Measurements from ENCODE around the gene ACSM5.
"Not testable (repeated sequence)": the region's sequence is repeated elsewhere in the genome, so short reads cannot be mapped to it uniquely, and the experiment has no call there.

Gene ACSM5

DNA sequence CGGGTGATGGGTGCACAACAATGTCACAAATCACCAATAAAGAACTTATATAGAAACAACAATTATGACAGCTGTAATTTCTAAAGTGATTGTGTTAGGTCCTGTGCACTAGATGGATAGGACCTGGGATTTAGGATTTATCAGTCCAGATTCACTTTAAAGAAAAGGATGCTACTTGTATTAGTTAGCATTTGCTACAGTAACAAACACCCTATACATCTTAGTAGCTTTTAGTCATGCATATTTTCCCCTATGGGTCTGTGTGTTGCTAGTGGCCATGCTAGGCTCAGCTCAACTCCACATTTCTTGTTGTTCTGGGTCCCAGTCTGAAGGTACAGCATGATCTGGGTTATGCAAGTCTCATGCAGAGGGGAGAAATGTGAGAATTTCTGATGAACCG is 49.9 kb downstream of the ACSM5 start:
- DNase-seq, result not testable (repeated sequence)

DNA sequence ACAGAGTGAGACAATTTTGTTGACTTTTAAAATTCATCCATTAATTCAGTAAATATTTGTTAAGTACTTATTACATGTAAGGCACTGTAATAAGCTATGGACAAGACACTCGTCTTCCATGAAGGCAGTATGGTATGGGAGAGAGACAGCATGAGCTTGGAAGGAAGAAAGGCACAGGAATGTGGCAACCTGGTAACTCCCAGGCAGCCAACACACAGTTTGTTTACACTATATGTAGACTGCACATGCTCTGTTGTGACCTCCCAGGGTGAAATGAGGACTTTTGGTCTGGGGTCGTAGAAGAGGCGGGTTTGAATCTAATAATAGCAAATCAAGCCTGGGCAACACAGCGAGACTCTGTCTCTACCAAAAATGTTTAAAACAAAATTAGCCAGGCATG is 51.0 kb downstream of the ACSM5 start:
- DNase-seq, result not testable (repeated sequence)

DNA sequence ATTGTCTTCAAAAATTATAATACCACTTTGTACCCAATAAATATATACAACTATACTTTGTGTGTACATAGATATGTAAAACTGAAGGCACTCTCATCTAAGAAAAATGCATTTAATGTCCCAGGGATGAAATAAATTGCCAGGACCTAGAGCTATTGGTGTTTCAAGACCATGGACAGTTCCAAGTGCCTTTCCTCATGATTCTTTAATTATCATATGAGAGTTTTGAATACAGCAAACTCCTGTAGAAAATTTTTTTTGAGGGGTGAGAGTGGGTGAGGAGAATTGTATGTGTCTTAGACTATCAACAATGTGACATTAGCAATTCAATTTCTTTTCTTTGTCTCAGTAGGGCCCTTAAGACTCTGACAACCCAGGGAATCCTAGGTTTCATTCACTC is 59.6 kb downstream of the ACSM5 start:
- not testable (repeated sequence) for DNase-seq

DNA sequence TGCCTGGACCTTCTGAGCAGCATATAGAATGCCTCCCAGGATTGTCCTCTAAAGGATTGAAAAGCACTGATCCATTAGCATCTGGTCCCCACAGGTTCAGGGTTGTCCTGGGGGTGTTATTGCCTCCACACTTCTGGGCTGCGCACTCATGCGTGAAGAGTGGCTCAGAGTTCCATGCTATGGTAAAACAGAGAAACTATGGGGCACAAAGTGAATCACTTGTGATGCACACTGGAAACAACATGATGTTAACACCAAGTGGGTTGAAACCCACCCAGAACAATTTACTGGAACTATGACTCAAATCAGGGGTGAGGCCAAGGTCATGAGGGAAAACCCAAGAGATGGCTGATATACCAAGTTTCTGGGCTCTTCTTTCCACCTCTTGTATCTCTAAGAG is 60.6 kb downstream of the ACSM5 start:
- DNase-seq, result not testable (repeated sequence)

DNA sequence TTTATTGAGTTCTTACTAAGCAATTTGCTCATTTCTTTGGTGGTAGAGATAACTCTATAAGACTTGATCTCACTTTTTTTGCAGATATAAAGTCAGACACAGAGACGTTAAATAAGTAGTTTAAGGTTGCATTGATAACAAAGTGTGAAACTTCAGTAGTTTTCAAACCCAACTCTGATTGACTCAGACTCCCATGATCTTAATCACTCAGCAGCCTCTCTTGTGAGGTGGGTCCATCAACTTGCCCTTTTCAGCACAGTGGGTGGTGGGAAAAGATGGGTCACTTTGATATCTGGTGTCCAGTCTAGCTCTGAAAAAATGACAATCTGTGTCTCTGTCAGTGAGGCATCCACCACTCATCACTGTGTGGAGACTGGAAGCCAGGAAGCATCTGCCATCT is 61.4 kb downstream of the ACSM5 start:
- not testable (repeated sequence) for DNase-seq

DNA sequence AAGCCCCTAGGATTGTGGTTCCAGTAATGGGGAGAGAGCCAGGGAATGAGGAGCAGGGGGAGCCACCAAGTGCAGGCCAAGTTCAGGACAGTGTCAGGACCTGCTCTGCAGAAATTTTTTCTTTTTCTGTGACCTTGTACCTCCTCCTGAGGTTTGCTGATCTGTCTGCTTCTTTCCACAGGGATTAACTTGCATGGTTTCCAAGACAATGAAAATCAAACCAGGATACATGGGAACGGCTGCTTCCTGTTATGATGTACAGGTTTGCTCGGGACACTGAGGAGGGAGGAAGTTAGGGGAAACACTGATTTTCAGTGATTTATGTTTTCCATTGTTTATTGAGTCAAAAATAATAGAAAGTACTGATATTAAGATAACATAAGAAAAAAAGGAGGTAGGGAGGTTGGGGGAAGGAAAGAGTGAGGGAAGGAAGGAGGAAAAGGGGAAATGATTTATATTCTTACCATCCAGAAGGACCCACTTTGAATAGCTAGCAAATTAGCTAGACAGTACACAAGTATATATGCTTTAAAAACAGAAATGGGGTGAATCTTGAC is 67.9 kb downstream of the ACSM5 start:
- DNase-seq, result not testable (repeated sequence)

DNA sequence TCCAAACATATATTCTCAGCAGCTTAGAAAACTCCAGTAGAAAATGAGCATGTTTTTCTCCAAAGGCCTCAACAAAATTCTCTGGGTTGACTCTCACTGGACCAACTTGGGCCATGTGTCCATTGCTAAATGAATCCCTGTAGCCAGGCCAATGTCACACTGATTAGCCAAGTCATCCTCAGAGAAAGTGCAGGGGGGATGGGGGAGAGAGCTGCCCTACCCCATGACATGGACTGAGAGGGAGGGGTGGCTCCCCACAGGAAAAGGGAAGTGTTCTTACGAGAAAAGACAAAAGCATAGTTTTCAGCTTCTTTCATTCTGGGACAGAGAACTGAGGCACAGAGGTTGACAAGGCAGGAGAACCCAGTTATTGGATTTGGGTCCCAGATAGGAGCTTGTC is 74.7 kb downstream of the ACSM5 start:
- DNase-seq, result not testable (repeated sequence)

DNA sequence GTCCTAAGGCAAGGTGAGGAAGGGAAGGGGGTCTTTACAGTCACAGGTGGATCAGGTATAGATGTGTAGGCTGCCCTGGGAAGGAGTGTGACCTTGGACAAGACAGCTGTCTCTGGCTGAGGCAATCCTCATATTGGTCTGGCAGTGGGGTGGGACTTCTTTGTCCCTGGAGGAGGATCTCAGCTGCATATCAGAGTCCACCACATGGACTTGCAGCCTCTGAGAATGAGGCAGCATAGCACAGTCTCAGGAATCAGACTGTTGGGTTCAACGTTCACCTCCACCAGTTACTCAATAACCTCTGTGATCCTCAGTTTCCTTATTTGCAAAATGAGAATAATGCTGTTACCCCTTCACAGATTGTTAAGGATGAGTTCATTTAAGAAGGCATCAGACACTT is 75.4 kb downstream of the ACSM5 start:
- no peak for DNase-seq

DNA sequence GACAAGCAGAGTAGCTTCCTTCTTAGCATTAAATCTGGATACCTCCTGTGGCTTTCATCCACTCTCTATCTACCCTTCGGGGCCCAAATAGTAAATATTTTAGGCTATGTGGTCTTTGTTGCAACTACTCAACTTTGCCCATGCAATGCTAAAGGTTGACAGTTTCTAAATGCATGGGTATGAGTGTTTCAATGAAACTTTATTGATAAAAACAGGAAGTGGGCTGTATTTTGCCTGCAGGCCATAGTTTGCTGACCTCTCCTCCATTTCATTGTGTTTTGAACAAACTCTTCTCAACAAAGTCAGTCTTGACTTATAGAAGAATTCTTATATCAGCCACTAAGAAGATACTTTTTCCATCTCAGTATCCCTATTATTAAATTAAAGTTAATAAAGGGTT is 76.1 kb downstream of the ACSM5 start:
- DNase-seq, result no peak
